ENCODE results near the gene ADGRV1.

Gene ADGRV1

DNA sequence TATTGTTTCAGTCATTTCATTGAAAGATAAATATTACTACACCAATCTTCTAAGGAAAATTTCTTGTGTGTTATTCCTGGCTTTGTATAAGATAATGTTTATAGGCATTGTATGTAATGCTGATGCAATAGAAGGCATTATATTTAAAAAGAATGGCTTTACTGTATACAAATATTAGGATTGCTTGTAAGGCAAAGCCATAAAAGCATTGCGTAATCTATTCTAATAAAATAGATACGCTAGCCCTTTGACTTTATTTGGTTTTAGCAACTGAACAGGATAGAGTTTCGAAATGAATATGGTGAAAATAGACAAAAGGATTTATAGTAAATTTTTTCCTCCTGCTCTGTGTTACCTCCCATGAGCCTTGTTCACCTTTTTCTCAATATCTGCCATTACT is 23.7 kb upstream of the ADGRV1 start:
- DNase-seq (no peak), ATAC-seq (replicated peaks) (no peak)
- Mint-ChIP-seq H3K4me3 (no peak overlapping the region), H3K36me3 (ENCODE audit: insufficient read depth) (peaks cover 10% of the 10 kb centered on the region), H3K27ac (no peak overlapping the region), H3K27me3 (peaks cover 44 to 49% of the 10 kb centered on the region in 2 donors), H3K4me1 (ENCODE audit: low read depth in 2 of 2) (peaks cover 0 to 1% of the 10 kb centered on the region in 2 donors), H3K9me3 (no peaks in the 10 kb centered on the region)

DNA sequence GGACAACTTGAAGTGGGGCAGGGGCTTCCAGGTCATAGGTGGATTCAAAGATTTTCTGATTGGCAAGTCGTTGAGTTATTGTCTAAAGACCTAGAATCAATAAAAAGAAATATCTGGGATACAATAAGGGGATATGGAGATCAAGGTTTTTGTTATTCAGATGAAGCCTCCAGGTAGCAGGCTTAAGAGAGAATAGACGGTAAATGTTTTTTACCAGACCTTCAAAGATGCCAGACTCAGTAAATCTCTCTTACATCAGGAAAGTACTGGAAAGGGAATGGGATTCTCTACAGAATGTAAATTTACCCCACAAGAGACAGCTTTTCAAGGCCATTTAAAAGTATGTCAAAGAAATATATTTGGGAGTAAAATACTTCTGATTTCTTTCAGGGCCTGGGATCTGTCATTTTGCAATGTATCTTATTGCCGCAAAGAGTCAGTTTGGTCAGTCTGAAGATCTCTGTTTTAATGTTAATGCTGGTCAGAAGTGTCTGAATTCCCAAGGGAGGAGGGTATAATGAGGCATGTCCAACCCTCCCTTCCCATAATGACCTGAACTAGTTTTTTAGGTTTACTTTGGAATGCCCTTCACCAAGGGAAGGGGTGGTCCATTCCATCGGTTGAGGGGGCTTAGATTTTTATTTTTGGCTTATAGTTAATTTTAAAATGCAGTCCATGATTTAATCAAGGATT is 15.6 kb upstream of the ADGRV1 start:
- ATAC-seq (replicated peaks) = no peak
- Mint-ChIP-seq H3K9me3 (no peaks in the 10 kb centered on the region), H3K4me1 (ENCODE audit: low read depth in 2 of 2) (no peaks in the 10 kb centered on the region), H3K27ac (no peak overlapping the region), H3K4me3 (no peak overlapping the region), H3K36me3 (ENCODE audit: insufficient read depth) (peaks cover 4% of the 10 kb centered on the region), H3K27me3 (peaks cover 45 to 50% of the 10 kb centered on the region in 2 donors)
- DNase-seq = no peak

DNA sequence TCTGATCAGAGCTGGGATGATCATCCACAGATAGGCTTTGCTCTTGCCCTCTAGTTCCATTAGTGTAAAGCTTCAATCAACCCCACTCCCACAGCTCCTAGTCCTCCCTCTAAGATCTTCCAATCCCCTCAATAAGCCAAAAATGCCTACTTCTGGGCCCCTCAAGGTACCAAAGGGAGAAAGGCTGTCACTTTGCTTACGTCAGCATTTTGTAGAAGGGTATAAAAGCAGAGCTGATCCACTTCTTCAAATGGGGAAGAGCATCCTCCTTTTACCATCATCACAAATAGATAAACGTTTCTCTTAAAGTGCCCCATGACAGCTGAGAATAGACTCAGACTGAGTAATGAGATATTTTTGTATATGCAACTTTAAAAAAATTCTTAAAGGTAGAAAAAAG is 13.1 kb upstream of the ADGRV1 start:
- H3K4me1 Mint-ChIP-seq (ENCODE audit: low read depth in 2 of 2) = no peaks in the 10 kb centered on the region
- H3K9me3 Mint-ChIP-seq = no peaks in the 10 kb centered on the region
- peaks cover 37 to 42% of the 10 kb centered on the region in 2 donors for H3K27me3 Mint-ChIP-seq
- DNase-seq = no peak
- no peak for ATAC-seq (replicated peaks)
- no peaks in the 10 kb centered on the region for H3K36me3 Mint-ChIP-seq (ENCODE audit: insufficient read depth)
- no peak overlapping the region for H3K4me3 Mint-ChIP-seq
- H3K27ac Mint-ChIP-seq = no peak overlapping the region

DNA sequence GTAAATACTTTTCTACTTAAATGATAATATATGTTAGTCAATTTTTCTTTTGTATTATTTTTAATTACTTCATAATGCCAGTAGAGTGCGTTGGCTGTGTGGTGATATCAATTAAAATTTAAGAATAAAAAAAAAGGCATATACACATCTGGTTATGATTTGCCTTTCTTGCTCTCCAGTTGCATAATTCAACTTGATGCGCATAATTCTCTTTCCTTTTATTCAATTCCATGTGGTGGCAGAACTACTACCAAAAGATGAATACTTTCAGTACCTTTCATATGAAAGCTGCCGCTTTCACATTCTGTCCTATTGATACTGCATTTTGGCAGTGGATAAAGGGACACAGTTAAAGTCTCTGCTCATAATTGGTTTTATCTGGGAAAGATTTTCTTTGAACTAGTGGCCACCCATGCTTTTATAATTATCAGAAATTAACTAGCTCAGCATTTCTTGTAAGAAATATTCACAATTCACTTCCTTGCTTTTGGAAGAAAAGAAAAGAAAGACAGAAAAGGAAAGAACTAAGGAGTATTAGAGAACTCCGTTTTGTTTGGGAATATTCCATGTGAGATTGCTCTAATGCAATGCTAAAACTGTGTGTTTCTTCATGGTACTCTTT is 12.3 kb upstream of the ADGRV1 start:
- H3K9me3 Mint-ChIP-seq = no peaks in the 10 kb centered on the region
- no peak for ATAC-seq (replicated peaks)
- no peak overlapping the region for H3K27ac Mint-ChIP-seq
- H3K4me1 Mint-ChIP-seq (ENCODE audit: low read depth in 2 of 2) = no peaks in the 10 kb centered on the region
- no peaks in the 10 kb centered on the region for H3K36me3 Mint-ChIP-seq (ENCODE audit: insufficient read depth)
- DNase-seq = no peak
- no peak overlapping the region for H3K4me3 Mint-ChIP-seq
- peaks cover 30 to 37% of the 10 kb centered on the region in 2 donors for H3K27me3 Mint-ChIP-seq

DNA sequence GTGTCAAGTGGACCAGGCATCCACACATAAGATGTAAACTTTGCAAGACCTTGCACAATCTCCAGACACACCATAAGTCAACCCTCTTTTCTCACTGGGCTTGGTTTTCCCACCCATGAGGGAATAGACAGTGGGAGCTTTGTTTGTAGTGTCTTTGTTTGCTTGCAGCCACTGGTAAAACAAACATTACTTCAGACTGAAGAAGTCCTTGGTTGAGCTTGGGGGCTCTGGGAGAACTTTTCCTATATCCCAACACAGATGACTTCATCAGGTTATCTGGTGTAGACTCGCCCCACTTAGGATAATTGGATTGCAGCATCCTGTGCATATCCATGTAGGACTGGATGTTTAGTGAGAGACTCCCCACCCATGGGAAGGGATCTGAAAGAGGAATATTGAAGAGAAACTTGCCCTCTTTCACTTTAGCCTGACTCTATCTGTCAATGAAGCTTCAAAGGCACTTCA is 11.5 kb upstream of the ADGRV1 start:
- no peaks in the 10 kb centered on the region for H3K4me1 Mint-ChIP-seq (ENCODE audit: low read depth in 2 of 2)
- H3K27me3 Mint-ChIP-seq = peaks cover 32 to 37% of the 10 kb centered on the region in 2 donors
- H3K9me3 Mint-ChIP-seq = no peaks in the 10 kb centered on the region
- no peak overlapping the region for H3K4me3 Mint-ChIP-seq
- no peaks in the 10 kb centered on the region for H3K36me3 Mint-ChIP-seq (ENCODE audit: insufficient read depth)
- no peak overlapping the region for H3K27ac Mint-ChIP-seq
- ATAC-seq (replicated peaks) (no peak), DNase-seq (no peak)

DNA sequence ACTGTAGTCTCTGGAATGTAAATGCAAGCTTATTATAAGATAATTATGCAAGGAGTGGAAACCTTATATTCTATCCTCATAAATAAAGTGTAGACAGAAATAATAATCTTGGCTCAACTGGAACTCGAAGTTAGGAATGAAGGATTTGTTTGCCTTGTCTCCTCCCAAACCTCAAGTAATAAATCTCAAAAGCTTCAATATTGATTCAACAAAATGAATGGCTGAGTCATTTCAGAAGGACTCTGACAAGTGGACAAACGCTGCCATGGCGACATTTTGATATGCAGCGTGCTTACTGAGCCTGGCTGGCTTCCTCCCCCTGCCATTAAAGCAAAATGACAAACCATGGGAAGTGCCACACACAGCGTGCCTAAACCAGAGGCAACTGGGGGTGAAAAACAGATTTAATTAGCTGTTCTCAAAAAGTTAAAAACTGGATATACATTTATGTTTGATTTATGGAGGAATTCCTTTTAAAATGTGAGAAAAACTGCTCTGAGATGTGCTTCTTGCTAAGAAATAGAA is 10.5 kb upstream of the ADGRV1 start:
- no peak for DNase-seq
- peaks cover 35 to 37% of the 10 kb centered on the region in 2 donors for H3K27me3 Mint-ChIP-seq
- no peaks in the 10 kb centered on the region for H3K36me3 Mint-ChIP-seq (ENCODE audit: insufficient read depth)
- ATAC-seq (replicated peaks) = no peak
- no peak overlapping the region for H3K4me3 Mint-ChIP-seq
- H3K27ac Mint-ChIP-seq = no peak overlapping the region
- no peaks in the 10 kb centered on the region for H3K9me3 Mint-ChIP-seq
- H3K4me1 Mint-ChIP-seq (ENCODE audit: low read depth in 2 of 2) = no peaks in the 10 kb centered on the region

DNA sequence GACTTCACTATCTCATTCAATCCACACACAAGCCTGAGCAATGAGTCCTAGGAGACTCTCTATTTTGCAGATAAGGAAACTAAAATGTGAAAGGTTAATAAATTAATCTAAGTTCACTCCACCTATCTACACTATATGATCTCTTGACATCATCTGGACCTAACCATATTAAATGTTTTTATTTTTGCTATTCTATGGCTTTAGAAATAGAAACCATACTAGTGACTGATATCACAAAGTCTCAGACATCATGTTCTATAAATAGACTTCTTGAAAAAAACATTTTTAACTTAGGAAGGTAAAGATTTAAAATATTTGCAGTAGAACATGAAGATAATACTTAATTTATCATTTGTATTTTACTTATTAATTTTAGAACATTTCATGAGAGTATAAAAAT is 9.4 kb upstream of the ADGRV1 start:
- H3K36me3 Mint-ChIP-seq (ENCODE audit: insufficient read depth) = no peaks in the 10 kb centered on the region
- H3K9me3 Mint-ChIP-seq = no peaks in the 10 kb centered on the region
- peaks cover 37 to 39% of the 10 kb centered on the region in 2 donors for H3K27me3 Mint-ChIP-seq
- no peaks in the 10 kb centered on the region for H3K4me1 Mint-ChIP-seq (ENCODE audit: low read depth in 2 of 2)
- no peak overlapping the region for H3K27ac Mint-ChIP-seq
- DNase-seq (no peak), ATAC-seq (replicated peaks) (no peak)
- no peak overlapping the region for H3K4me3 Mint-ChIP-seq

DNA sequence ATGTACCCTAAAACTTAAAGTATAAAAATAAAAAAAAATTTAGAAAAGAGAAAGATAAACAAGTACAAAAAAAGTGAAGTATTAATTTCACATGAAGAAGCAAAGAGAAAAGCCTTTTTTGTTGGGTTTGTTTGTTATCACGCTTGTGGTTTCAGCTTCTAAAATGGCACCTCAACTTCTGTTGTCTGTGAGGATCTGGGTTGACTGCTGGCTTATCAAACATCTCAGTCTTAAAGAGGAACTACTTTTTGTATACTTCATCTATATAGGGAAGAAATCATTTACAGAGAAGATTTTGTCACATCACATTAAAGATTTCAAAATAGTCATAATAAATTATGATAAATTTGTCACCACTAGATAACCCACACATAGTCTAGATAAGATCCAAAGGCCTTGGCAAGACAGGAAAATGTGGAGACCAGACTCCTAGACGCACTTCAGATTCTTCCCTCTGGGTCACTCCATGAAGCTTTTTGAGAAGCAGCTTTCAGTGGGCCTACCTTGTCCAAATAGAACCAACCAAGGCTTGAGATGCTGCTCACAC is 8.8 kb upstream of the ADGRV1 start:
- Mint-ChIP-seq H3K27me3 (peaks cover 40 to 42% of the 10 kb centered on the region in 2 donors), H3K4me1 (ENCODE audit: low read depth in 2 of 2) (no peaks in the 10 kb centered on the region), H3K27ac (no peak overlapping the region), H3K4me3 (no peak overlapping the region), H3K9me3 (no peaks in the 10 kb centered on the region), H3K36me3 (ENCODE audit: insufficient read depth) (no peaks in the 10 kb centered on the region)
- no peak for ATAC-seq (replicated peaks)
- no peak for DNase-seq

DNA sequence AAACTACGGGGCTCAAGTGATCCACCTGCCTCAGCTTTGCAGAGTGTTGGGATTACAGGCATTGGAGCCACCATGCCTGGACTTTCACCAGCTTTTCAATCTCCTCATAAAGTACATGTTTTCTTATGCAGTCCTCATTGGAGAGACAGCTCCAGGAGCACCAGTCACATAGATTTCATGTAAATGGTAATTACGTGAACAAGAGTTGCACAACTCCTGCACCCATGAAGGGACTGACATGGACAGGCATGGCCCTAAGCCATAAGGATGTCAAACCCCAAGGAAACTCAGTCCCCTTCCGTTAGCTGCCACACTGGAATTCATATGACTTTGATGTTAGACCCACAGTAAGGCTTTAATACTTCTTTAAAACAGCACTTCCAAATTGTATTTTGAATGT is 7.6 kb upstream of the ADGRV1 start:
- Mint-ChIP-seq H3K9me3 (no peaks in the 10 kb centered on the region), H3K27ac (no peak overlapping the region), H3K27me3 (peaks cover 44 to 46% of the 10 kb centered on the region in 2 donors), H3K36me3 (ENCODE audit: insufficient read depth) (no peaks in the 10 kb centered on the region), H3K4me3 (no peak overlapping the region), H3K4me1 (ENCODE audit: low read depth in 2 of 2) (no peaks in the 10 kb centered on the region)
- no peak for ATAC-seq (replicated peaks)
- DNase-seq = no peak

DNA sequence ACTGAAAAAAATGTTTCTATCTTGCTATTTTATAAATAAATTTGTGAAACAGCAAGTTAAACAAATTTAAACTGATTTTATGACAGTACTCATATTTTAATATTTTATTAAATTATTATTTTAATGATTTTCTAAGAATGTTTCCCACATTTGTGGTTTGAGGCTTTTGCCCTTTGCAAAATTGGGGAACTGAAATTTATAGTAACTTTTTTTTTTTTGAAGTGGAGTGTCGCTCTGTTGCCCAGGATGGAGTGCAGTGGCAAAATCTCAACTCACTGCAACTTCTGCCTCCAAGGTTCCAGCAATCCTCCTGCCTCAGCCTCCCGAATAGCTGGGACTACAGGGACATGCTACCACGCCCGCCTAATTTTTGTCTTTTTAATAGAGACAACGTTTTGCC is 7.2 kb upstream of the ADGRV1 start:
- ATAC-seq (replicated peaks) = no peak
- H3K36me3 Mint-ChIP-seq (ENCODE audit: insufficient read depth) = no peaks in the 10 kb centered on the region
- no peaks in the 10 kb centered on the region for H3K9me3 Mint-ChIP-seq
- no peak overlapping the region for H3K27ac Mint-ChIP-seq
- no peak overlapping the region for H3K4me3 Mint-ChIP-seq
- DNase-seq = no peak
- H3K4me1 Mint-ChIP-seq (ENCODE audit: low read depth in 2 of 2) = no peaks in the 10 kb centered on the region
- peaks cover 45 to 48% of the 10 kb centered on the region in 2 donors for H3K27me3 Mint-ChIP-seq

DNA sequence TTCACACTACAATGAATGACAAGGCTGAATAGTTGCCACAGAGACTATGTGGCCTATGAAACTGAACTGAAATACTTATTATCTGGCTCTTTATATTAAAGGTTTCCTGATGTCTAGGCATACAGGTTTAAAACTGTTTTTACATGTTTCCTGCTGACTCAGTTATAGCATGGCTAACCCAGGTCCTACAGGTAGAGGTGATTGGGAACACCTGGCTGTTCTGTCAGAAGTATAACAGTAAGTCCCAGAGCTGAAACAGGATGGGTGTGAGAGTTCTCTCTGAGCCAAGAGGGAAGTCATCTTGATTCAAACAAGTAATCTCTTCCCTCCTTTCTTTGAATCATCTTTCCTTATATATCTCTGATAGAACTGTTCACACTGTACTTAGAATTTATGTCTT is 4.9 kb upstream of the ADGRV1 start:
- Mint-ChIP-seq H3K27ac (no peak overlapping the region), H3K36me3 (ENCODE audit: insufficient read depth) (no peaks in the 10 kb centered on the region), H3K4me3 (no peak overlapping the region), H3K27me3 (peaks cover 63 to 70% of the 10 kb centered on the region in 2 donors), H3K9me3 (no peaks in the 10 kb centered on the region), H3K4me1 (ENCODE audit: low read depth in 2 of 2) (peaks cover 6 to 9% of the 10 kb centered on the region in 2 donors)
- ATAC-seq (replicated peaks) (no peak), DNase-seq (no peak)

DNA sequence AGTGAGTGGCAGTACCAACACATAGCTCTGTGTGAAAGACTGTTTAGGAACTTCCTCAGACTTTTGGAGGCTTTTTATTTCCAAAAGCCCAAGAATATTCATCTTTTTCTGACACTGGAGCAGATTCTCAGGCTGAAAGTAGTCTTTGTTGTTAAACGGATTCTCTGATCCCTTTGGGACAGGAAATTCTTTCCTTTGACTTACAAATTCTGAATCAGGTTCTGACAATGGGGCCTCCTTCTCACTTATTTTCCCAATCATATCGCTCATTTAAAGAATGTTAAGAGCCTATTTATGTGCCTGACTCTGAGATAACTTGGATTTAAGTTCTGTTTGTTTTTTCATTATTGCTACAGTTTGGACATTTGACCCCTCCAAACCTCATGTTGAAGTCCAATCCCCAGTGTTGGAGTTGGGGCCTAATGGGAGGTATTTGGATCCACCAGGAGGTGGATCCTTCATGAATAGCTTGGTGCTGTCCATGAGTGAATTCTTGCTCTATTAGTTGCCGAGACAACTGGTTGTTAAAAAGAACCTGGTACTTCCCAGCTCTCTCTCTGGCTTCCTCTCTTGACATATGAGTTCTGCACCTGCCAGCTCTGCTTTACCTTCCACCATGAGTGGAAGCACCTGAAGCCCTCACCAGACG is 4.1 kb upstream of the ADGRV1 start:
- Mint-ChIP-seq H3K36me3 (ENCODE audit: insufficient read depth) (no peaks in the 10 kb centered on the region), H3K27ac (no peak overlapping the region), H3K27me3 (peaks cover 70 to 77% of the 10 kb centered on the region in 2 donors), H3K4me1 (ENCODE audit: low read depth in 2 of 2) (peaks cover 9% of the 10 kb centered on the region in 2 donors), H3K4me3 (no peak overlapping the region), H3K9me3 (no peaks in the 10 kb centered on the region)
- DNase-seq (no peak), ATAC-seq (replicated peaks) (no peak)

DNA sequence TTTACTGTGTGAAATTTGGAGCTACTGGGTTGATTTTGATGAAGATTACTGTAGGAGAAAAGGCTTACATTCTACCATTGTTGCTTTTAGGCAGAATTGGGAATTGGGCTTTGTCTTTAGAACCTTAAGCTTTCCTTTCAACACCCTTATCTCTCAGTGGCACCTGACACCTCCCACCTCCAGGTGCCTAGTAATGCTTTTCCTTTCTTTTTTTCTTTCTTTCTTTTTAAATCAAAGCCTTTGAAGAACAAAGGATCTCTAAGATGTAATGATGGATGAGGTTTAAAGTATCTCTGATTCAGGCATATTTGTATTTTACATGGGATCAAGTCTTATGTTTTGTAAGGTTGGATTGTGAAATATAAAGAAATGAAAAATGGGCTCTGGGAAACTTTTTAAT is 2.9 kb upstream of the ADGRV1 start:
- Mint-ChIP-seq H3K4me3 (no peak overlapping the region), H3K27ac (no peak overlapping the region), H3K27me3 (peaks cover 75 to 76% of the 10 kb centered on the region in 2 donors), H3K36me3 (ENCODE audit: insufficient read depth) (no peaks in the 10 kb centered on the region), H3K4me1 (ENCODE audit: low read depth in 2 of 2) (peaks cover 9% of the 10 kb centered on the region in 2 donors), H3K9me3 (no peaks in the 10 kb centered on the region)
- DNase-seq (no peak), ATAC-seq (replicated peaks) (no peak)

Measured in effector memory CD8-positive, alpha-beta T cell (primary cell).